ENCODE measurements around the gene ZBTB46. TPM values are rescaled to one million over a fixed set of nuclear protein-coding genes. Genes with fewer than 3 reads are reported as not detected.

Gene ZBTB46
- polyA plus RNA-seq, 1 experiment: 2.0 TPM

- Histone ChIP-seq H3K4me3 (ENCODE audit: low read depth, low read length) (no peak overlapping the region), H3K27ac (ENCODE audit: low read depth, low read length) (no peak overlapping the region), H3K9me3 (ENCODE audit: control insufficient read depth, insufficient read depth, low read length) (no peaks in the 10 kb centered on the region; the same call in 1 of the 2 replicates), H3K27me3 (ENCODE audit: control insufficient read depth, insufficient read depth, low read length) (no peaks in the 10 kb centered on the region)
- no peak for DNase-seq (ENCODE audit: low read depth, low spot score)
- CTCF ChIA-PET: no interaction called here
- POLR2A ChIA-PET: interaction anchor here (0.6 kb wide), 1 partner anchor 17 kb away, joined by 4 read pairs; no protein-coding TSS in a partner anchor
- no peak for TF ChIP-seq CTCF (IDR thresholded peaks at IDR 0.05; ENCODE audit: low read depth, low read length)
Observed at GRCh38 chr20:63693733-63694583, 137.1 kb downstream of the ZBTB46 start.

Small RNA genes within 50 kb of the gene (small RNA-seq; reads per million reads assigned to genes)
- gene LIME1 (ENCODE audit: insufficient read length, low read depth) (not detected), gene TNFRSF6B (ENCODE audit: insufficient read length, low read depth) (not detected)

Other genes with a start within 250 kb of the ZBTB46 start
- gene GMEB2, start 204.2 kb downstream of the ZBTB46 start, polyA plus RNA-seq (2011; rRNA removed): 6.3 and 7.3 TPM in 2 replicates
- gene STMN3, start 177.8 kb downstream of the ZBTB46 start, polyA plus RNA-seq (2011; rRNA removed): 21.8 and 26.9 TPM in 2 replicates
- gene RTEL1, start 173.0 kb downstream of the ZBTB46 start, polyA plus RNA-seq (2011; rRNA removed): 11.3 and 14.6 TPM in 2 replicates
- gene TNFRSF6B, start 134.6 kb downstream of the ZBTB46 start, polyA plus RNA-seq (2011; rRNA removed): 2.5 and 5.2 TPM in 2 replicates
- 21.4 and 23.8 TPM in 2 replicates for gene ARFRP1, start 123.3 kb downstream of the ZBTB46 start, polyA plus RNA-seq (2011; rRNA removed)
- 8.7 and 10.6 TPM in 2 replicates for gene ZGPAT, start 123.2 kb downstream of the ZBTB46 start, polyA plus RNA-seq (2011; rRNA removed)
- gene LIME1, start 94.6 kb downstream of the ZBTB46 start, polyA plus RNA-seq (2011; rRNA removed): 1.5 and 1.8 TPM in 2 replicates
- gene SLC2A4RG, start 91.5 kb downstream of the ZBTB46 start, polyA plus RNA-seq (2011; rRNA removed): 26.0 and 27.6 TPM in 2 replicates
- gene ABHD16B, start 30.2 kb upstream of the ZBTB46 start, polyA plus RNA-seq (2011; rRNA removed): not detected in 2 replicates
- 202 and 219 TPM in 2 replicates for gene TPD52L2, start 34.0 kb upstream of the ZBTB46 start, polyA plus RNA-seq (2011; rRNA removed)
- gene DNAJC5, start 63.9 kb upstream of the ZBTB46 start, polyA plus RNA-seq (2011; rRNA removed): 36.7 and 40.9 TPM in 2 replicates
- 18.0 and 22.3 TPM in 2 replicates for gene UCKL1, start 125.2 kb upstream of the ZBTB46 start, polyA plus RNA-seq (2011; rRNA removed)
- gene ZNF512B, start 138.7 kb upstream of the ZBTB46 start, polyA plus RNA-seq (2011; rRNA removed): 4.0 and 6.0 TPM in 2 replicates
- gene SAMD10, start 148.4 kb upstream of the ZBTB46 start, polyA plus RNA-seq (2011; rRNA removed): 1.3 and 1.8 TPM in 2 replicates
- 38.5 and 47.5 TPM in 2 replicates for gene PRPF6, start 149.9 kb upstream of the ZBTB46 start, polyA plus RNA-seq (2011; rRNA removed)
- 0.01 and 0.07 TPM in 2 replicates for gene C20orf204, start 204.9 kb upstream of the ZBTB46 start, polyA plus RNA-seq (2011; rRNA removed)
- gene SOX18, start 218.4 kb upstream of the ZBTB46 start, polyA plus RNA-seq (2011; rRNA removed): not detected in 2 replicates
- gene TCEA2, start 231.9 kb upstream of the ZBTB46 start, polyA plus RNA-seq (2011; rRNA removed): 12.8 and 18.0 TPM in 2 replicates
- 7.5 and 9.3 TPM in 2 replicates for gene RGS19, start 248.3 kb upstream of the ZBTB46 start, polyA plus RNA-seq (2011; rRNA removed)
- 0.86 and 1.1 TPM in 2 replicates for gene OPRL1, start 248.8 kb upstream of the ZBTB46 start, polyA plus RNA-seq (2011; rRNA removed)